HCT116 (cell line): Measurements from ENCODE around the gene UBE2D1. TPM values are rescaled to one million over a fixed set of nuclear protein-coding genes. Genes with fewer than 3 reads are reported as not detected.

Source experiments
- ATAC-seq: fragments of 200-7000 bp; cut with Tn5 transposase; 2 replicates; pipeline ENCODE4 v1.9.1; 2020; ENCODE audit warnings: mild to moderate bottlenecking, moderate library complexity
- BruUV-seq: library from RNA; stranded (reverse); fragments of 400-500 nt; replicated peaks from 2 replicates; lab custom pipeline; 2021; lab: Mats Ljungman, UMichigan
- CTCF ChIA-PET: fragments of 300-600 bp; sonication (Branson Sonifier 250); formaldehyde crosslinking; loops from one replicate; lab custom pipeline; 2021; ENCODE audit warnings: antibody characterized with exemption; lab: Charles Lee
- POLR2A ChIA-PET: fragments of 300-600, 350-600 bp; sonication (Branson Sonifier 250); formaldehyde crosslinking; loops from one replicate; lab custom pipeline; 2021; ENCODE audit warnings: antibody characterized with exemption; lab: Charles Lee
- RAD21 ChIA-PET, 2 experiments: fragments of 300-600 bp; sonication (Branson Sonifier 250); formaldehyde crosslinking; loops; one replicate each; lab custom pipeline; 2023; ENCODE audit warnings: low total read pairs in 2 of 2; ENCODE audit not compliant: uncharacterized antibody in 2 of 2, unreplicated experiment in 2 of 2, low non-redundant PET in 1 of 2; lab: Charles Lee
- DNase-seq: peaks from one replicate; pipeline ENCODE4 v3.0.0-alpha.2; 2010; ENCODE audit warnings: low read depth, low spot score
- H2AFZ ChIP-seq: fragments of 200-600 bp; shearing (Covaris generic), sonication (generic); 2 replicates; pipeline ENCODE4 v1.6.1; 2017; ENCODE audit warnings: low read depth, mixed run types, mixed read lengths, antibody characterized with exemption, low read length; ENCODE audit not compliant: poor library complexity, severe bottlenecking
- H3K27ac ChIP-seq: 2 replicates; pipeline ENCODE4 v1.5.1; 2012; ENCODE audit warnings: low read depth, low read length
- H3K27me3 ChIP-seq: fragments of 200-600 bp; sonication (generic); 2 replicates; pipeline ENCODE4 v1.6.1; 2016; ENCODE audit warnings: mixed run types, low read length, mixed read lengths; ENCODE audit not compliant: insufficient read depth
- H3K36me3 ChIP-seq, 2 experiments: fragments of 200-500 bp in 1 of 2; fragments of 200-600 bp in 1 of 2; sonication (Bioruptor generic) in 1 of 2; sonication (generic) in 1 of 2; 2 replicates each; pipeline versions ENCODE4 v1.5.1 to v1.6.1; 2014 to 2016; ENCODE audit warnings: low read length in 2 of 2, inconsistent platforms in 1 of 2, mixed read lengths in 1 of 2, mixed run types in 1 of 2; ENCODE audit not compliant: insufficient read depth in 2 of 2, control insufficient read depth in 1 of 2
- H3K4me1 ChIP-seq, 2 experiments: fragments of 200-600 bp in 1 of 2; sonication (generic) in 1 of 2; 2 replicates each; pipeline versions ENCODE4 v1.5.1 to v1.6.1; 2012 to 2017; ENCODE audit warnings: low read length in 2 of 2, inconsistent platforms in 1 of 2, mild to moderate bottlenecking in 1 of 2, mixed read lengths in 1 of 2, mixed run types in 1 of 2, moderate library complexity in 1 of 2; ENCODE audit not compliant: insufficient read depth in 2 of 2, control insufficient read depth in 1 of 2
- H3K4me2 ChIP-seq: fragments of 200-600 bp; sonication (generic); 2 replicates; pipeline ENCODE4 v1.6.1; 2017; ENCODE audit warnings: mixed run types, low read length, mixed read lengths
- H3K4me3 ChIP-seq, 2 experiments: fragments of 200-600 bp in 1 of 2; sonication (generic) in 1 of 2; replicated peaks in 1 of 2; 2 replicates each; pipeline ENCODE4 v1.5.1; 2011 to 2016; ENCODE audit warnings: low read length in 2 of 2, control low read depth in 1 of 2, low read depth in 1 of 2, mild to moderate bottlenecking in 1 of 2, mixed read lengths in 1 of 2, mixed run types in 1 of 2
- H3K79me2 ChIP-seq: fragments of 200-600 bp; sonication (generic); 2 replicates; pipeline ENCODE4 v1.6.1; 2017; ENCODE audit warnings: mild to moderate bottlenecking, mixed run types, low read length, moderate library complexity, mixed read lengths; ENCODE audit not compliant: insufficient read depth
- H3K9ac ChIP-seq: fragments of 200-600 bp; sonication (generic); 2 replicates; pipeline ENCODE4 v1.6.1; 2016; ENCODE audit warnings: low read length, mixed read lengths
- H3K9me2 ChIP-seq: fragments of 200-600 bp; sonication (generic), shearing (Covaris generic); 2 replicates; pipeline ENCODE4 v1.6.1; 2017; ENCODE audit warnings: mixed run types, mild to moderate bottlenecking, moderate library complexity; ENCODE audit not compliant: insufficient read depth
- H3K9me3 ChIP-seq, 2 experiments: fragments of 200-500 bp in 1 of 2; fragments of 200-600 bp in 1 of 2; sonication (Bioruptor generic) in 1 of 2; sonication (generic) in 1 of 2; 2 replicates each; pipeline ENCODE4 v1.6.1; 2014 to 2017; ENCODE audit warnings: low read length in 2 of 2, mixed read lengths in 2 of 2, inconsistent platforms in 1 of 2, low read depth in 1 of 2, mild to moderate bottlenecking in 1 of 2, mixed run types in 1 of 2, moderate library complexity in 1 of 2; ENCODE audit not compliant: control insufficient read depth in 1 of 2, insufficient read depth in 1 of 2
- H4K20me1 ChIP-seq: fragments of 200-600 bp; sonication (generic), shearing (Covaris generic); 2 replicates; pipeline ENCODE4 v1.6.1; 2017; ENCODE audit warnings: mixed run types, mild to moderate bottlenecking, moderate library complexity; ENCODE audit not compliant: insufficient read depth
- ATF3 ChIP-seq: IDR thresholded peaks from 2 replicates; pipeline ENCODE4 v1.6.1; 2012
- CBX3 ChIP-seq: IDR thresholded peaks from 2 replicates; pipeline ENCODE4 v1.6.1; 2012; ENCODE audit warnings: low read depth
- CEBPB ChIP-seq: IDR thresholded peaks from 2 replicates; pipeline ENCODE4 v1.6.1; 2012; ENCODE audit warnings: low read depth
- CTCF ChIP-seq, 3 experiments: fragments of 200-600 bp in 1 of 3; sonication (generic) in 1 of 3; IDR thresholded peaks in 2 of 3; conservative IDR thresholded peaks in 1 of 3; 2 replicates each; pipeline ENCODE4 v1.5.1; 2012 to 2017; ENCODE audit warnings: low read depth in 2 of 3, low read length in 2 of 3, antibody characterized with exemption in 1 of 3, borderline replicate concordance in 1 of 3, control low read depth in 1 of 3, mild to moderate bottlenecking in 1 of 3, mixed read lengths in 1 of 3, mixed run types in 1 of 3, moderate library complexity in 1 of 3; ENCODE audit not compliant: insufficient read depth in 1 of 3
- EGR1 ChIP-seq: IDR thresholded peaks from 2 replicates; pipeline ENCODE4 v1.6.1; 2012; ENCODE audit warnings: low read depth
- ELF1 ChIP-seq: IDR thresholded peaks from 2 replicates; pipeline ENCODE4 v1.6.1; 2012; ENCODE audit warnings: low read depth, borderline replicate concordance
- EZH2 ChIP-seq: fragments of 200-600 bp; sonication (generic); IDR thresholded peaks from 2 replicates; pipeline ENCODE4 v1.6.1; 2017; ENCODE audit warnings: antibody characterized with exemption, mixed run types
- EZH2phosphoT487 ChIP-seq: fragments of 200-600 bp; IDR thresholded peaks from 2 replicates; pipeline ENCODE4 v1.6.1; 2018; ENCODE audit warnings: antibody characterized with exemption, borderline replicate concordance
- FOSL1 ChIP-seq: IDR thresholded peaks from 2 replicates; pipeline ENCODE4 v1.6.1; 2012; ENCODE audit warnings: low read depth
- POLR2A ChIP-seq: IDR thresholded peaks from 2 replicates; pipeline ENCODE4 v1.7.0; 2011; ENCODE audit warnings: borderline replicate concordance; ENCODE audit not compliant: insufficient read depth, insufficient read length; ENCODE audit errors: extremely low read depth
- POLR2AphosphoS5 ChIP-seq: IDR thresholded peaks from 2 replicates; pipeline ENCODE4 v1.6.1; 2011; ENCODE audit warnings: mild to moderate bottlenecking, low read depth, low read length, moderate library complexity
- RAD21 ChIP-seq: IDR thresholded peaks from 2 replicates; pipeline ENCODE4 v1.6.1; 2012; ENCODE audit warnings: low read depth, mild to moderate bottlenecking
- SIN3A ChIP-seq: IDR thresholded peaks from 2 replicates; pipeline ENCODE4 v1.6.1; 2012; ENCODE audit warnings: low read depth
- SP1 ChIP-seq: IDR thresholded peaks from 2 replicates; pipeline ENCODE4 v1.6.1; 2012; ENCODE audit warnings: low read depth
- YY1 ChIP-seq: IDR thresholded peaks from 2 replicates; pipeline ENCODE4 v1.6.1; 2011; ENCODE audit warnings: low read length, low read depth, moderate library complexity, mild to moderate bottlenecking; ENCODE audit not compliant: insufficient replicate concordance; ENCODE audit errors: extremely low read depth
- ZBTB33 ChIP-seq: IDR thresholded peaks from 2 replicates; pipeline ENCODE4 v1.6.1; 2011; ENCODE audit warnings: mild to moderate bottlenecking, low read length, moderate library complexity; ENCODE audit not compliant: insufficient replicate concordance; ENCODE audit errors: extremely low read depth
- ZFX ChIP-seq: fragments of 450-650 bp; IDR thresholded peaks from 2 replicates; pipeline ENCODE4 v1.6.1; 2017
- ZNF274 ChIP-seq: fragments of 200-500 bp; sonication (Bioruptor generic); IDR thresholded peaks from 2 replicates; pipeline ENCODE4 v1.6.1; 2014; ENCODE audit warnings: mild to moderate bottlenecking, low read depth, low read length, inconsistent platforms
- intact Hi-C: fragments of 100-400 bp; cut with micrococcal nuclease; formaldehyde crosslinking; loops from 2 replicates; pipeline ENCODE4 v1.10.0; 2022
- total RNA-seq: library from RNA; stranded (reverse); gene quantifications from one replicate; pipeline ENCODE4 v1.2.1, GENCODE V29; 2021; ENCODE audit not compliant: unreplicated experiment

Gene UBE2D1
- total RNA-seq, 1 experiment from 2014 or later, result 15.5 TPM

GRCh38 chr10:58311026-58311425 lies 23.8 kb upstream of the UBE2D1 start:
- H3K79me2 ChIP-seq, result no peaks in the 10 kb centered on the region
- no peak overlapping the region for H2AFZ ChIP-seq
- ChIA-PET CTCF (no interaction called here), RAD21 (no interaction called here), POLR2A (interaction anchor here (0.6 kb wide), 1 partner anchor 368 kb away, joined by 3 read pairs; no protein-coding TSS in a partner anchor)
- H3K9me2 ChIP-seq, result no peaks in the 10 kb centered on the region
- intact Hi-C loops, result no loop called here
- TF ChIP-seq SP1 (no peak), YY1 (no peak), EZH2 (no peak), RAD21 (no peak)
- DNase-seq (no peak), ATAC-seq (no peak)
- no peaks in the 10 kb centered on the region for H3K27me3 ChIP-seq
- no peaks in the 10 kb centered on the region for H3K36me3 ChIP-seq
- no peak overlapping the region for H3K9ac ChIP-seq
- H3K4me1 ChIP-seq, result no peaks in the 10 kb centered on the region
- no TSS peak for BruUV-seq
- H4K20me1 ChIP-seq, result no peaks in the 10 kb centered on the region
- no peak overlapping the region for H3K27ac ChIP-seq
- H3K4me2 ChIP-seq, result no peak overlapping the region
- H3K4me3 ChIP-seq, result no peak overlapping the region
- no peaks in the 10 kb centered on the region for H3K9me3 ChIP-seq

GRCh38 chr10:58316874-58317273 lies 17.9 kb upstream of the UBE2D1 start:
- Histone ChIP-seq H3K36me3 (no peaks in the 10 kb centered on the region), H3K79me2 (no peaks in the 10 kb centered on the region), H3K9me3 (no peaks in the 10 kb centered on the region), H2AFZ (no peak overlapping the region), H3K9me2 (no peaks in the 10 kb centered on the region), H3K4me3 (no peak overlapping the region), H3K27me3 (no peaks in the 10 kb centered on the region), H3K4me2 (no peak overlapping the region), H3K4me1 (no peaks in the 10 kb centered on the region), H4K20me1 (no peaks in the 10 kb centered on the region), H3K27ac (no peak overlapping the region), H3K9ac (no peak overlapping the region)
- intact Hi-C loops, result no loop called here
- POLR2A ChIA-PET, result no interaction called here
- no peak for ATAC-seq
- RAD21 ChIA-PET, result no interaction called here
- TF ChIP-seq CTCF (IDR thresholded peaks at IDR 0.05 in 2 of 3, conservative IDR thresholded peaks at IDR 0.05 in 1 of 3; ENCODE audit: borderline replicate concordance in 1 of 3, insufficient read depth in 1 of 3, low read depth in 2 of 3, low read length in 2 of 3), result no peak
- TF ChIP-seq ZFX, result no peak
- TF ChIP-seq SIN3A, result no peak
- no peak for TF ChIP-seq CBX3
- TF ChIP-seq POLR2AphosphoS5, result no peak
- no peak for TF ChIP-seq POLR2A
- no peak for TF ChIP-seq ZNF274
- TF ChIP-seq SP1, result no peak
- no peak for TF ChIP-seq EZH2phosphoT487
- no peak for TF ChIP-seq ZBTB33
- TF ChIP-seq FOSL1, result no peak
- no peak for TF ChIP-seq ATF3
- no peak for TF ChIP-seq ELF1
- no peak for TF ChIP-seq YY1
- no peak for TF ChIP-seq CEBPB
- no peak for TF ChIP-seq EGR1
- BruUV-seq, result no TSS peak
- CTCF ChIA-PET, result no interaction called here
- no peak for DNase-seq
